Measurements from ENCODE around the gene NDE1. TPM values are rescaled to one million over a fixed set of nuclear protein-coding genes. Genes with fewer than 3 reads are reported as not detected.
A peak's percentile ranks its signal among the peaks of the same experiment; 100 is the strongest.

Gene NDE1
- total RNA-seq, 2 donors from 2014 or later, result 26.5 to 37.0 TPM

GRCh38 chr16:15705064-15705565 is 55.1 kb downstream of the NDE1 start:
- Histone ChIP-seq H3K27ac (peak overlapping the region in 1 of 2 donors; percentile 4), H3K36me3 (peaks cover 72% of the 10 kb centered on the region), H3K4me1 (ENCODE audit: control insufficient read depth in 1 of 2, low read depth in 2 of 2) (peaks cover 0 to 13% of the 10 kb centered on the region in 2 donors), H3K4me3 (no peak overlapping the region), H3K9me3 (no peaks in the 10 kb centered on the region), H3K27me3 (replicated peaks; ENCODE audit: insufficient read depth) (no peaks in the 10 kb centered on the region)
- TF ChIP-seq, protein P1, sequence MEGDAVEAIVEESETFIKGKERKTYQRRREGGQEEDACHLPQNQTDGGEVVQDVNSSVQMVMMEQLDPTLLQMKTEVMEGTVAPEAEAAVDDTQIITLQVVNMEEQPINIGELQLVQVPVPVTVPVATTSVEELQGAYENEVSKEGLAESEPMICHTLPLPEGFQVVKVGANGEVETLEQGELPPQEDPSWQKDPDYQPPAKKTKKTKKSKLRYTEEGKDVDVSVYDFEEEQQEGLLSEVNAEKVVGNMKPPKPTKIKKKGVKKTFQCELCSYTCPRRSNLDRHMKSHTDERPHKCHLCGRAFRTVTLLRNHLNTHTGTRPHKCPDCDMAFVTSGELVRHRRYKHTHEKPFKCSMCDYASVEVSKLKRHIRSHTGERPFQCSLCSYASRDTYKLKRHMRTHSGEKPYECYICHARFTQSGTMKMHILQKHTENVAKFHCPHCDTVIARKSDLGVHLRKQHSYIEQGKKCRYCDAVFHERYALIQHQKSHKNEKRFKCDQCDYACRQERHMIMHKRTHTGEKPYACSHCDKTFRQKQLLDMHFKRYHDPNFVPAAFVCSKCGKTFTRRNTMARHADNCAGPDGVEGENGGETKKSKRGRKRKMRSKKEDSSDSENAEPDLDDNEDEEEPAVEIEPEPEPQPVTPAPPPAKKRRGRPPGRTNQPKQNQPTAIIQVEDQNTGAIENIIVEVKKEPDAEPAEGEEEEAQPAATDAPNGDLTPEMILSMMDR (IDR thresholded peaks at IDR 0.05), result no peak
- no peak for DNase-seq (ENCODE audit: low spot score)
- no peak for ATAC-seq (ENCODE audit: insufficient number of reproducible peaks, low FRiP score, low read depth)

GRCh38 chr16:15707332-15707731 is 57.3 kb downstream of the NDE1 start:
- ATAC-seq (ENCODE audit: insufficient number of reproducible peaks, low FRiP score, low read depth), result no peak
- DNase-seq (ENCODE audit: low spot score), result no peak
- H3K27ac ChIP-seq, result peak overlapping the region in 1 of 2 donors; percentile 14

GRCh38 chr16:15708096-15708495 is 58.1 kb downstream of the NDE1 start:
- H3K4me3 ChIP-seq, result no peak overlapping the region
- DNase-seq (ENCODE audit: low spot score) (no peak), ATAC-seq (ENCODE audit: insufficient number of reproducible peaks, low FRiP score, low read depth) (no peak)
- H3K4me1 ChIP-seq (ENCODE audit: control insufficient read depth in 1 of 2, low read depth in 2 of 2), result peaks cover 0 to 13% of the 10 kb centered on the region in 2 donors
- H3K36me3 ChIP-seq, result peaks cover 94% of the 10 kb centered on the region
- H3K27ac ChIP-seq, result no peak overlapping the region
- no peaks in the 10 kb centered on the region for H3K27me3 ChIP-seq (replicated peaks; ENCODE audit: insufficient read depth)
- H3K9me3 ChIP-seq, result no peaks in the 10 kb centered on the region
- TF ChIP-seq, protein P1 (IDR thresholded peaks at IDR 0.05), result no peak

More at GRCh38 chr16:15707332-15707731, 57.3 kb downstream of the NDE1 start:
- no peaks in the 10 kb centered on the region for H3K9me3 ChIP-seq
- TF ChIP-seq, protein P1 (IDR thresholded peaks at IDR 0.05), result no peak
- no peaks in the 10 kb centered on the region for H3K27me3 ChIP-seq (replicated peaks; ENCODE audit: insufficient read depth)
- H3K4me1 ChIP-seq (ENCODE audit: control insufficient read depth in 1 of 2, low read depth in 2 of 2), result peaks cover 0 to 13% of the 10 kb centered on the region in 2 donors
- peaks cover 92% of the 10 kb centered on the region for H3K36me3 ChIP-seq
- no peak overlapping the region for H3K4me3 ChIP-seq

DNA sequence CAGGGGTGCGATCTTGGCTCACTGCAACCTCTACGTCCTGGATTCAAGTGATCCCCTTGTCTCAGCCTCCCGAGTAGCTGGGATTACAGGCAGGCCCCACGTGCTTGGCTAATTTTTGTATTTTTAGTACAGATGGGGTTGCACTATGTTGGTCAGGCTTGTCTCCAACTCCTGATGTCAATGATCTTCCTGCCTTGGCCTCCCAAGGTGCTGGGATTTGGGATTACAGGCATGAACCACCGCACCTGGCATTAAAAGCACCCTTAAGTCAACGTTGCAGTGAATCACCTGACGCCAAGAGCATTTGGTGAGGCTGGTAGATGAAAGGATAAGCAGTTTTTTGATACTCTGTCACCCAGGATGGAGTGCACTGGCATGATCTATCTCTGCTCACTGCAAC is 59.0 kb downstream of the NDE1 start:
- no peaks in the 10 kb centered on the region for H3K27me3 ChIP-seq (replicated peaks; ENCODE audit: insufficient read depth)
- no peak for ATAC-seq (ENCODE audit: insufficient number of reproducible peaks, low FRiP score, low read depth)
- H3K4me1 ChIP-seq (ENCODE audit: control insufficient read depth in 1 of 2, low read depth in 2 of 2), result peaks cover 0 to 13% of the 10 kb centered on the region in 2 donors
- no peak overlapping the region for H3K27ac ChIP-seq
- TF ChIP-seq, protein P1 (IDR thresholded peaks at IDR 0.05), result no peak
- no peak overlapping the region for H3K4me3 ChIP-seq
- DNase-seq (ENCODE audit: low spot score), result no peak
- H3K36me3 ChIP-seq, result peaks cover 95% of the 10 kb centered on the region
- no peaks in the 10 kb centered on the region for H3K9me3 ChIP-seq

GRCh38 chr16:15714393-15715172 is 64.5 kb downstream of the NDE1 start:
- Histone ChIP-seq H3K4me1 (ENCODE audit: control insufficient read depth in 1 of 2, low read depth in 2 of 2) (no peaks in the 10 kb centered on the region), H3K36me3 (peaks cover 99% of the 10 kb centered on the region), H3K4me3 (no peak overlapping the region), H3K27ac (no peak overlapping the region), H3K27me3 (replicated peaks; ENCODE audit: insufficient read depth) (no peaks in the 10 kb centered on the region), H3K9me3 (no peaks in the 10 kb centered on the region)
- DNase-seq (ENCODE audit: low spot score) (no peak), ATAC-seq (ENCODE audit: insufficient number of reproducible peaks, low FRiP score, low read depth) (no peak)
- TF ChIP-seq, protein P1 (IDR thresholded peaks at IDR 0.05), result no peak
